HCT116 (cell line): ENCODE results near the gene RBM19. TPM values are rescaled to one million over a fixed set of nuclear protein-coding genes. Genes with fewer than 3 reads are reported as not detected.

Experiments
- ATAC-seq: fragments of 200-7000 bp; cut with Tn5 transposase; 2 replicates; pipeline ENCODE4 v1.9.1; 2020; ENCODE audit warnings: mild to moderate bottlenecking, moderate library complexity
- BruUV-seq: library from RNA; stranded (reverse); fragments of 400-500 nt; replicated peaks from 2 replicates; lab custom pipeline; 2021; lab: Mats Ljungman, UMichigan
- CTCF ChIA-PET: fragments of 300-600 bp; sonication (Branson Sonifier 250); formaldehyde crosslinking; loops from one replicate; lab custom pipeline; 2021; ENCODE audit warnings: antibody characterized with exemption; lab: Charles Lee
- POLR2A ChIA-PET: fragments of 300-600, 350-600 bp; sonication (Branson Sonifier 250); formaldehyde crosslinking; loops from one replicate; lab custom pipeline; 2021; ENCODE audit warnings: antibody characterized with exemption; lab: Charles Lee
- RAD21 ChIA-PET, 2 experiments: fragments of 300-600 bp; sonication (Branson Sonifier 250); formaldehyde crosslinking; loops; one replicate each; lab custom pipeline; 2023; ENCODE audit warnings: low total read pairs in 2 of 2; ENCODE audit not compliant: uncharacterized antibody in 2 of 2, unreplicated experiment in 2 of 2, low non-redundant PET in 1 of 2; lab: Charles Lee
- DNase-seq: peaks from one replicate; pipeline ENCODE4 v3.0.0-alpha.2; 2010; ENCODE audit warnings: low read depth, low spot score
- H2AFZ ChIP-seq: fragments of 200-600 bp; shearing (Covaris generic), sonication (generic); 2 replicates; pipeline ENCODE4 v1.6.1; 2017; ENCODE audit warnings: low read depth, mixed run types, mixed read lengths, antibody characterized with exemption, low read length; ENCODE audit not compliant: poor library complexity, severe bottlenecking
- H3K27ac ChIP-seq: 2 replicates; pipeline ENCODE4 v1.5.1; 2012; ENCODE audit warnings: low read depth, low read length
- H3K27me3 ChIP-seq: fragments of 200-600 bp; sonication (generic); 2 replicates; pipeline ENCODE4 v1.6.1; 2016; ENCODE audit warnings: mixed run types, low read length, mixed read lengths; ENCODE audit not compliant: insufficient read depth
- H3K36me3 ChIP-seq, 2 experiments: fragments of 200-500 bp in 1 of 2; fragments of 200-600 bp in 1 of 2; sonication (Bioruptor generic) in 1 of 2; sonication (generic) in 1 of 2; 2 replicates each; pipeline versions ENCODE4 v1.5.1 to v1.6.1; 2014 to 2016; ENCODE audit warnings: low read length in 2 of 2, inconsistent platforms in 1 of 2, mixed read lengths in 1 of 2, mixed run types in 1 of 2; ENCODE audit not compliant: insufficient read depth in 2 of 2, control insufficient read depth in 1 of 2
- H3K4me1 ChIP-seq, 2 experiments: fragments of 200-600 bp in 1 of 2; sonication (generic) in 1 of 2; 2 replicates each; pipeline versions ENCODE4 v1.5.1 to v1.6.1; 2012 to 2017; ENCODE audit warnings: low read length in 2 of 2, inconsistent platforms in 1 of 2, mild to moderate bottlenecking in 1 of 2, mixed read lengths in 1 of 2, mixed run types in 1 of 2, moderate library complexity in 1 of 2; ENCODE audit not compliant: insufficient read depth in 2 of 2, control insufficient read depth in 1 of 2
- H3K4me2 ChIP-seq: fragments of 200-600 bp; sonication (generic); 2 replicates; pipeline ENCODE4 v1.6.1; 2017; ENCODE audit warnings: mixed run types, low read length, mixed read lengths
- H3K4me3 ChIP-seq, 2 experiments: fragments of 200-600 bp in 1 of 2; sonication (generic) in 1 of 2; replicated peaks in 1 of 2; 2 replicates each; pipeline ENCODE4 v1.5.1; 2011 to 2016; ENCODE audit warnings: low read length in 2 of 2, control low read depth in 1 of 2, low read depth in 1 of 2, mild to moderate bottlenecking in 1 of 2, mixed read lengths in 1 of 2, mixed run types in 1 of 2
- H3K79me2 ChIP-seq: fragments of 200-600 bp; sonication (generic); 2 replicates; pipeline ENCODE4 v1.6.1; 2017; ENCODE audit warnings: mild to moderate bottlenecking, mixed run types, low read length, moderate library complexity, mixed read lengths; ENCODE audit not compliant: insufficient read depth
- H3K9ac ChIP-seq: fragments of 200-600 bp; sonication (generic); 2 replicates; pipeline ENCODE4 v1.6.1; 2016; ENCODE audit warnings: low read length, mixed read lengths
- H3K9me2 ChIP-seq: fragments of 200-600 bp; sonication (generic), shearing (Covaris generic); 2 replicates; pipeline ENCODE4 v1.6.1; 2017; ENCODE audit warnings: mixed run types, mild to moderate bottlenecking, moderate library complexity; ENCODE audit not compliant: insufficient read depth
- H3K9me3 ChIP-seq, 2 experiments: fragments of 200-500 bp in 1 of 2; fragments of 200-600 bp in 1 of 2; sonication (Bioruptor generic) in 1 of 2; sonication (generic) in 1 of 2; 2 replicates each; pipeline ENCODE4 v1.6.1; 2014 to 2017; ENCODE audit warnings: low read length in 2 of 2, mixed read lengths in 2 of 2, inconsistent platforms in 1 of 2, low read depth in 1 of 2, mild to moderate bottlenecking in 1 of 2, mixed run types in 1 of 2, moderate library complexity in 1 of 2; ENCODE audit not compliant: control insufficient read depth in 1 of 2, insufficient read depth in 1 of 2
- H4K20me1 ChIP-seq: fragments of 200-600 bp; sonication (generic), shearing (Covaris generic); 2 replicates; pipeline ENCODE4 v1.6.1; 2017; ENCODE audit warnings: mixed run types, mild to moderate bottlenecking, moderate library complexity; ENCODE audit not compliant: insufficient read depth
- CBX3 ChIP-seq: IDR thresholded peaks from 2 replicates; pipeline ENCODE4 v1.6.1; 2012; ENCODE audit warnings: low read depth
- CEBPB ChIP-seq: IDR thresholded peaks from 2 replicates; pipeline ENCODE4 v1.6.1; 2012; ENCODE audit warnings: low read depth
- CTCF ChIP-seq, 3 experiments: fragments of 200-600 bp in 1 of 3; sonication (generic) in 1 of 3; IDR thresholded peaks in 2 of 3; conservative IDR thresholded peaks in 1 of 3; 2 replicates each; pipeline ENCODE4 v1.5.1; 2012 to 2017; ENCODE audit warnings: low read depth in 2 of 3, low read length in 2 of 3, antibody characterized with exemption in 1 of 3, borderline replicate concordance in 1 of 3, control low read depth in 1 of 3, mild to moderate bottlenecking in 1 of 3, mixed read lengths in 1 of 3, mixed run types in 1 of 3, moderate library complexity in 1 of 3; ENCODE audit not compliant: insufficient read depth in 1 of 3
- EGR1 ChIP-seq: IDR thresholded peaks from 2 replicates; pipeline ENCODE4 v1.6.1; 2012; ENCODE audit warnings: low read depth
- ELF1 ChIP-seq: IDR thresholded peaks from 2 replicates; pipeline ENCODE4 v1.6.1; 2012; ENCODE audit warnings: low read depth, borderline replicate concordance
- EZH2 ChIP-seq: fragments of 200-600 bp; sonication (generic); IDR thresholded peaks from 2 replicates; pipeline ENCODE4 v1.6.1; 2017; ENCODE audit warnings: antibody characterized with exemption, mixed run types
- EZH2phosphoT487 ChIP-seq: fragments of 200-600 bp; IDR thresholded peaks from 2 replicates; pipeline ENCODE4 v1.6.1; 2018; ENCODE audit warnings: antibody characterized with exemption, borderline replicate concordance
- POLR2A ChIP-seq: IDR thresholded peaks from 2 replicates; pipeline ENCODE4 v1.7.0; 2011; ENCODE audit warnings: borderline replicate concordance; ENCODE audit not compliant: insufficient read depth, insufficient read length; ENCODE audit errors: extremely low read depth
- RAD21 ChIP-seq: IDR thresholded peaks from 2 replicates; pipeline ENCODE4 v1.6.1; 2012; ENCODE audit warnings: low read depth, mild to moderate bottlenecking
- SIN3A ChIP-seq: IDR thresholded peaks from 2 replicates; pipeline ENCODE4 v1.6.1; 2012; ENCODE audit warnings: low read depth
- YY1 ChIP-seq: IDR thresholded peaks from 2 replicates; pipeline ENCODE4 v1.6.1; 2011; ENCODE audit warnings: low read length, low read depth, moderate library complexity, mild to moderate bottlenecking; ENCODE audit not compliant: insufficient replicate concordance; ENCODE audit errors: extremely low read depth
- ZBTB33 ChIP-seq: IDR thresholded peaks from 2 replicates; pipeline ENCODE4 v1.6.1; 2011; ENCODE audit warnings: mild to moderate bottlenecking, low read length, moderate library complexity; ENCODE audit not compliant: insufficient replicate concordance; ENCODE audit errors: extremely low read depth
- ZFX ChIP-seq: fragments of 450-650 bp; IDR thresholded peaks from 2 replicates; pipeline ENCODE4 v1.6.1; 2017
- ZNF274 ChIP-seq: fragments of 200-500 bp; sonication (Bioruptor generic); IDR thresholded peaks from 2 replicates; pipeline ENCODE4 v1.6.1; 2014; ENCODE audit warnings: mild to moderate bottlenecking, low read depth, low read length, inconsistent platforms
- intact Hi-C: fragments of 100-400 bp; cut with micrococcal nuclease; formaldehyde crosslinking; loops from 2 replicates; pipeline ENCODE4 v1.10.0; 2022
- total RNA-seq: library from RNA; stranded (reverse); gene quantifications from one replicate; pipeline ENCODE4 v1.2.1, GENCODE V29; 2021; ENCODE audit not compliant: unreplicated experiment
- TF ChIP-seq, protein P1 (sequence below): IDR thresholded peaks from 2 replicates; pipeline ENCODE4 v1.6.1; 2012
- TF ChIP-seq, protein P2 (sequence below): IDR thresholded peaks from 2 replicates; pipeline ENCODE4 v1.6.1; 2012

The RBM19 gene
- total RNA-seq, 1 experiment from 2014 or later: 30.7 TPM

GRCh38 chr12:113974006-113974405 lies 7.9 kb upstream of the RBM19 start:
- POLR2A ChIA-PET: no interaction called here
- intact Hi-C loops: no loop called here
- Histone ChIP-seq H2AFZ (no peak overlapping the region), H3K9me2 (no peaks in the 10 kb centered on the region), H4K20me1 (no peaks in the 10 kb centered on the region), H3K4me3 (no peak overlapping the region), H3K27ac (no peak overlapping the region), H3K4me2 (no peak overlapping the region), H3K9ac (no peak overlapping the region), H3K36me3 (no peaks in the 10 kb centered on the region), H3K4me1 (no peaks in the 10 kb centered on the region)
- DNase-seq: no peak
- CTCF ChIA-PET: no interaction called here
- no TSS peak for BruUV-seq
- TF ChIP-seq CEBPB (no peak), ELF1 (no peak), ZNF274 (no peak), POLR2A (no peak), SIN3A (no peak), ZBTB33 (no peak), EZH2 (no peak), EZH2phosphoT487 (no peak), YY1 (no peak), CTCF (IDR thresholded peaks at IDR 0.05 in 2 of 3, conservative IDR thresholded peaks at IDR 0.05 in 1 of 3; ENCODE audit: borderline replicate concordance in 1 of 3, insufficient read depth in 1 of 3, low read depth in 2 of 3, low read length in 2 of 3) (no peak), ZFX (no peak), RAD21 (no peak), CBX3 (no peak), EGR1 (no peak)
- TF ChIP-seq, protein P1, sequence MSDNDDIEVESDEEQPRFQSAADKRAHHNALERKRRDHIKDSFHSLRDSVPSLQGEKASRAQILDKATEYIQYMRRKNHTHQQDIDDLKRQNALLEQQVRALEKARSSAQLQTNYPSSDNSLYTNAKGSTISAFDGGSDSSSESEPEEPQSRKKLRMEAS: no peak
- TF ChIP-seq, protein P2, sequence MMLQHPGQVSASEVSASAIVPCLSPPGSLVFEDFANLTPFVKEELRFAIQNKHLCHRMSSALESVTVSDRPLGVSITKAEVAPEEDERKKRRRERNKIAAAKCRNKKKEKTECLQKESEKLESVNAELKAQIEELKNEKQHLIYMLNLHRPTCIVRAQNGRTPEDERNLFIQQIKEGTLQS: no peak
- TF ChIP-seq, all 23 proteins: peak for 0
- Histone ChIP-seq H3K79me2 (no peaks in the 10 kb centered on the region), H3K9me3 (no peaks in the 10 kb centered on the region), H3K27me3 (peaks cover 10% of the 10 kb centered on the region; the same call in 1 of the 2 replicates)
- no peak for ATAC-seq
- RAD21 ChIA-PET: no interaction called here
